Epidermal melanocyte (primary cell): ENCODE data around the gene ELFN1.

ENCODE experiments used
- DNase-seq: peaks from one replicate; pipeline ENCODE4 v3.0.0; 2011; ENCODE audit warnings: low spot score; ENCODE audit not compliant: insufficient read length

The ELFN1 gene

GRCh38 chr7:1663857-1664651 lies 6.0 kb upstream of the ELFN1 start:
- DNase-seq, result no peak

GRCh38 chr7:1664711-1665548 lies 5.1 kb upstream of the ELFN1 start:
- peak; percentile 95 for DNase-seq

- DNase-seq, result no peak
These were observed 4.3 kb upstream of the ELFN1 start for GRCh38 chr7:1665549-1666316.

- DNase-seq, result no peak
These were observed 3.7 kb upstream of the ELFN1 start for GRCh38 chr7:1666317-1666822.

GRCh38 chr7:1666823-1667565 lies 3.1 kb upstream of the ELFN1 start:
- no peak for DNase-seq

- no peak for DNase-seq
These were observed 2.3 kb upstream of the ELFN1 start for GRCh38 chr7:1667566-1668395.

- no peak for DNase-seq
These were observed 1.5 kb upstream of the ELFN1 start for GRCh38 chr7:1668396-1669063.

- DNase-seq, result no peak
These were observed 769 bp upstream of the ELFN1 start for GRCh38 chr7:1669064-1669951.

- DNase-seq, result no peak
These were observed 967 bp downstream of the ELFN1 start for GRCh38 chr7:1670894-1671593.

GRCh38 chr7:1671594-1672451 lies 1.7 kb downstream of the ELFN1 start:
- DNase-seq, result no peak

- DNase-seq, result no peak
These were observed 2.9 kb downstream of the ELFN1 start for GRCh38 chr7:1672851-1673486.

- no peak for DNase-seq
These were observed 3.6 kb downstream of the ELFN1 start for GRCh38 chr7:1673581-1674118.

GRCh38 chr7:1674161-1675035 lies 4.3 kb downstream of the ELFN1 start:
- no peak for DNase-seq

GRCh38 chr7:1675036-1675671 lies 5.1 kb downstream of the ELFN1 start:
- no peak for DNase-seq
